Midbrain (tissue), 1 donor: Measurements from ENCODE around the gene EIF2B5.
"Not testable (repeated sequence)": the region's sequence is repeated elsewhere in the genome, so short reads cannot be mapped to it uniquely, and the experiment has no call there.

Source experiments
- DNase-seq: peaks from one replicate; lab custom pipeline; 2025; lab: John Stamatoyannopoulos, UW

EIF2B5 gene

DNA sequence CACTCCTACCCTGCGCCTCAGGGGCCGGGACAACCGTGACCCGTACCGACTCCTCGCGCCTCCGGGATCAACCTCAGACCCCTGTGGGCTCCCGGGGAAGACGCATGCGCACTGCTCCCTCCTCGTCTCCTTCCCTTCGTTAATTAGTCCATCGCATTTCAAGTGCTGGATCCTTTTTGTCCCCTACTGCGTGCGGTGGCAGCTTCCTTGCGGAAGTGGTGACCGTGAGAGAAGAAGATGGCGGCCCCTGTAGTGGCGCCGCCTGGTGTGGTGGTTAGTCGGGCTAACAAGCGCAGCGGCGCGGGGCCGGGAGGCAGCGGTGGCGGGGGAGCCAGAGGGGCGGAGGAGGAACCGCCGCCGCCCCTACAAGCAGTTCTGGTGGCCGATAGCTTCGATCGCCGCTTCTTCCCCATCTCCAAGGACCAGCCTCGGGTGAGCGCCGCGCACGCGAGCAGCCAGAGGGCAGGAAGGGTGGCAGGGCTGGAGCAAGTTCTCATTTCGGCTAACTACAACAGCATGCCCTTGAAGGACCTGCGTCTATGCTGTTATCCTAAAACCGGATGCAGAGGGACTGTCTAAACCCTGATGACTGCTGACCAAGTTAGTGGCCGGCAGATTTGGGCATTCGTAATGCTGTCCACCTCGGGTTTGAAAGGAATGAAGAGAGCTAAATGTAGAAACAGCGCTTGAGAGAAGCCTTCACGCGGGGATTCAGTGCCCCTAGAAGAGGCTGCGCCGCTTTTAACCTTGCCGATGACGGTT is at the start of gene EIF2B5:
TSS of gene EIF2B5 (plus strand) at position 210 of the 762 bp plus-strand sequence. CDS start at position 238, 28 bp downstream.
- peak; percentile 95 for DNase-seq

DNA sequence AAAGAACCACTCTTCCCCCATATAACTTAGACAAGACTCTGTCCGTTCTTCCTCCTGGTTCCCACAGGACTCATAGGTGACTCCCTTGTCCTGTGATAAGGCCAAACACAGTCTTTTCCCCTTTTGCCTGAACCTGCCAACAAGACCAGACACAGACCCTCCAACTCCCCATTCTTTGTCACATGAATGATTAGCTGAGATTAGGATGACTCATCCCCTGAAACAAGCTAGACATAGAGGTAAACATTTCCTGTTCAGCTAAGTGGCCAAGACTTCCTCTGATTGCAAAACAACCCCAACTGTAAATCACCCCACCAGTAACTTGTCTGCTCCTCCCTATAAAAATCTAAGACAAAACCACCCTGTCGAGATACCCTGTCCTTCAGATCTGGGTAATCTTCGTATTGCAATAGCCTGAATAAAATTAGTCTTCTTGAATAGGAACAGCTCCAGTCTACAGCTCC is 49.7 kb upstream of the EIF2B5 start:
- DNase-seq, result no peak

DNA sequence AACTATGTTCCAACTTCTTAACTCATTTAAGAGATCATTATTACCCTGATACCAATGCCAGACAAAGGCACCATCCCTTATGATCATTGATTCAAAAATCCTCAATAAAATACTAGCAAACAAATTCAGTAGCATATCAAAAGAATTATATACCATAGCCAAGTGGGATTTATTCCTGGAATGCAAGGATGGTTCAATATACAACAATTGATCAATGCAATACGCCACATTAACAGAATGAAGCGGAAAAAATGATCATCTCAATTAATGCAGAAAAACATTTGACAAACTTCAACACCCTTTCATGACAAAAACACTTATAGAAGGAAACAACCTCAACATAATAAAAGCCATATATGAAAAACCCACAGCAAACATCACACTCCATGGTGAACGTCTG is 43.0 kb upstream of the EIF2B5 start:
- DNase-seq, result no peak

DNA sequence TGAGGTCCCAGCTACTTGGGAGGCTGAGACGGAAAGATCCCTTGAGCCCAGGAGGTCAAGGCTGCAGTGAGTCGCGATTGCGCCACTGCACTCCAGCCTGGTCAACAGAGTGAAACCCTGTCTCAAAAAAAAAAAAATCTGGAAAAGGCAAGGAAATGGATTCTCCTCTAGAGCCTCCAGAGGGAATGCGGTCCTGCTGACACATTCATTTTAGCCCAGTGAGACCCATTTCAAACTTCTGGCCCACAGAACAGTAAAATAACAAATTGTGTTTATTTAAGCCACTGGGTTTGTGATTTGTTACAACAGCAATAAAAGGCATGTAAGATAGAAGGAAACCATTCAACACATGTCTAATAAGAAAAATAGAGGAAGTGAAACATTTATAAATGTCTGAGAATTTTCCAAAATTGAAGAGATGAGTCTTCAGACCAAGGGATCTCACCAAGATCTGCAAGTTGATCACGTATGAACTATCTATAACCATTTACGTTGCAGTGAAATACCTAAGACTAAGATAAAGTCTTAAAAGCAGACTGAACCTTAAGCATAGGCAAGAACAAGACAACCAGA is 38.3 kb upstream of the EIF2B5 start, which contains the start of gene HTR3E:
TSS of gene HTR3E (plus strand) at position 254 of the 573 bp plus-strand sequence. CDS start 466 bp downstream, outside the sequence.
- no peak for DNase-seq

DNA sequence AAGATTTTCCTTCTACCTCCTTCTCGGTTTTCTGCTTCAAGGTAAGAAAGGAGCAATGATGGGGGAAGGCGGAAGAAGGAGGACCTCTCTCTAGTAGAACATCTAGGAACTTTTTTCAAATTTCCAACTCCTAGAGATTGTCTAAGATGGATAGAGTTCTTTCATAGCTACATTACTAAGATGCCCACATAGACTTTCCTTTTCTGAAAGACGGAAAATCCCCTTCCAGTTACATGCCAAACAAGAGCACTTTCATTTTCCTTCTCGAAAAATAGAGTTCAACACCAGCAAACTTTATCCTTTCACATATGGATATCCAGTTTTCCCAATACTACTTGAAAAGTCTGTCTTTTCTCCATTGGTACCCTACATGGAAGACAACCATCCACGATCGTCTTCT is 37.6 kb upstream of the EIF2B5 start:
- no peak for DNase-seq

DNA sequence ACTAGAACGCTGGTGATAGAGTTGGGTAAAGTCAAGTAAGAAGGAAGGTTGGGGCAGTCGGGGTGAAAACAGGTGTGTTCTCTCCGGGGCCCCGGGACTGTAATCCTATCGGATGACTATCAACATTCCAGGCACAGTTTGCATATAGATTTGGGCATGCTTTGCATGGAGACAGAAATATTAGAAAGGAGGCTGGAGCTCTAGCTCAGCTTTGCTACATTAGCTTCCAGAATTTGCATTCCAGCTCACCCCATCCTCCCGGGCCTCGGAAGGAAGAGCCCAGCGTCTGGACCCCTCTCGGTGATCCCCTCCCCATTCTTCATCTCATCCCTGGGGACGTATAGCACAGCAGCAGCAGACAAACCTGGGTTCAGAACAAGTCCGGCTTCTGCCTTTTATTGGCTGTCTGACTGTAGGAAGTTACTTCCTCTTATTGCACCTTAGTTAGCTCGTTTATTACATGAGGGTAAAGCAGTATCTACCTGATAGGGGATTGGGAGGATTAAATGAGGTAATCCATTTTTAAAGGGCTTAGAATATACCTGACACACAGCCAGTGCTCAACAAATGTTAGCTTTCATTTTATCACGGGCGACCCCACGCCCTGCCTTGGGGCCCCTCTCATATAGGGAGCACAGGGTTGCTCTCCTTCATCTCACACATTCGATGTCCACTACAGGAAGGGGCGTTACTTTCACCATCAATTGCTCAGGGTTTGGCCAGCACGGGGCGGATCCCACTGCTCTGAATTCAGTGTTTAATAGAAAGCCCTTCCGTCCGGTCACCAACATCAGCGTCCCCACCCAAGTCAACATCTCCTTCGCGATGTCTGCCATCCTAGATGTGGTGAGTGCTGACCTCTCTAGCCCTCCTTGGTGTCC is 35.1 kb upstream of the EIF2B5 start:
- no peak for DNase-seq

DNA sequence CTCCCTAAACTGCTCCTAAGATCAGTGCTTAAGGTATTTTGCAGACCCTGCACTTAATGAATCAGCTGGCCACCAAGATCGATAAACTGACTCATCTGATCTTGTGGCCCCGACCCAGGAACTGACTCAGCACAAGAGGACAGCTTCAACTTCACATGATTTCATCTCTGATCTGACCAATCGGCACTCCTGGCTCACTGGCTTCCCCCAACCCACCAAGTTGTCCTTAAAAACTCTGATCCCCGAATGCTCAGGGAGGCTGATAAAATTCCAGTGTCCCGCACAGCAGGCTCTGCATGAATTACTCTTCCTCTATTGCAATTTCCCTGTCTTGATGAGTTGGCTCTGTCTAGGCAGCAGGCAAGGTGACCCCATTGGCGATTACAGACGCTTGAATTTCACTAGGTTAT is 24.8 kb upstream of the EIF2B5 start:
- DNase-seq, result no peak

DNA sequence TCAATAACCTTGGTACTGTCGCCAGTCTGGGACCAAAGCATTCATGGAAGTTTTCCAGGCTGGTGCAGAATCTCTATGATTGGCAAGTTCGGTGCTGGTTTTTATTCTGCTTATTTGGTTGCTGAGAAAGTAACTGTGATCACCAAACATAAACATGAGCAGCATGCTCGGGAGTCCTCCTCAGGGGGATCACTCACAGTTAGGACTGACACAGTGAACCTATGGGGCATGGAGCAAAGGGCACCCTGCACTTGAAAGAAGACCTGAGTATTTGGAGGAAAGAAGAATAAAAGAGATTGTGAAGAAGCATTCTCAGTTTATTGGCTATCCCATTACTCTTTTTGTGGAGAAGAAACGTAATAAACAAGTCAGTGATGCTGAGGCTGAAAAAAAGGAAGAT is 19.1 kb upstream of the EIF2B5 start:
- DNase-seq, result no peak

DNA sequence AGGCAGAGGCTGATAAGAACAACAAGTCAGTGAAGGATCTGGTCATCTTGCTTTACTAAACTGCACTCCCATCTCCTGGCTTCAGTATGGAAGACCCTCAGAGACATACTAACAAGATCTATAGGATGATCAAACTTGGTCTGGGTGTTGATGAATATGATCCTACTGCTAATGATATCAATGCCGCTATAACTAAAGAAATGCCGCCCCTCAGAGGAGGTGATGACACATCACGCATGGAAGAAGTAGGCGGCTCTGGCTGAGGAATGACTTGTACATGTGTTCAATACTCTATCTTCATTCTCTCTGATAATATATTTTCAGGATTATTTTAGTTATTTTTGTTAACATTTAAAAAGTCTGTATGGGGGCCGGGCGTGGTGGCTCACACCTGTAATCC is 17.5 kb upstream of the EIF2B5 start:
- DNase-seq, result no peak

DNA sequence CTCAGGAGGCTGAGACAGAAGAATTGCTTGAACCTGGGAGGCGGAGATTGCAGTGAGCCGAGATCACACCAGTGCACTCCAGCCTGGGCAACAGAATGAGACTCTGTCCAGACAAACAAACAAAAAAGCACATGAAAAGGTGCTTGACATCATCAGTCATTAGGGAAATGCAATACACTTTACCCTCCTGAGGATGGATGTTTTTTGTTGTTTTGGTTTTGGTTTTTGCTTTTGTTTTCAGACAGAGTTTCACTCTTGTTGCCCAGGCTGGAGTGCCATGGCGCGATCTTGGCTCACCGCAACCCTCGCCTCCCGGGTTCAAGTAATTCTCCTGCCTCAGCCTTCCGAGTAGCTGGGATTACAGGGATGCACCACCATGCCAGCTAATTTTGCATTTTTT is 14.1 kb upstream of the EIF2B5 start:
- DNase-seq, result not testable (repeated sequence)

DNA sequence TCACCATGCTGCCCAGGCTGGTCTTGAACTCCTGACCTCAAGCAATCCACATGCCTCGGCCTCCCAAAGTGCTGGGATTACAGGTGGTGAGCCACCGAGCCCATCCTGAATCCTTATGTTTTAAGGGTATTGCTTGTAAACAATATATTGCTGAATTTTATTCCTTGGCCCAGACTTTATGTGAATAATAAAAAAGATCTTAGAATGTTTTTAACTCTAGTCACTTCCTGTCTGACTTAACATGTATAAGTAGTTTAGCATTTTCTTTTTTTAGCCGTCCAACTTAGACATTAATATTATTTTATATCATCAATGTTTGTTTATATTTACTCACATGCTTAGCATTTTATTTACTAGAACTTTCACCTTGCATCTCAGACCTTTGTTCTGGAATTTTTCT is 9.2 kb upstream of the EIF2B5 start:
- no peak for DNase-seq

DNA sequence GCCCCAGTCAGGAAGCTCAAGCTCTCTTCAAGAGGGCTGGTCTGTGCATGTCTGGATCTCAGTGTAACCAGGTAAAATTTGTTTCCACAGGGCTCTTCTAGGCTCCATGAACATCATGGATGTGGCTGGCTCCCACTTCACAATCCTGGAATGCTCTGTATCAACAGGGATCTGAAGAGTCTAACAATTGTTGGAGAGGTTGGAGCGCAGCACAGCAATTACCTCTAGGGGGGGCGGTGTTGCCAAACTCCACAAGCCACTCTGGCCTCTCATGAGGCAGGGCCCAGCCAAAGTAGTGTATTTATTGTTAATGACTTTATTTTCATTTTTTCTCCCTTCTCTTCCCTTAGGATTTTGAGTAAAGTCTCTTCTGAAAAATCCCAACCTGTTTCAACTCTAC is 6.1 kb upstream of the EIF2B5 start:
- no peak for DNase-seq

DNA sequence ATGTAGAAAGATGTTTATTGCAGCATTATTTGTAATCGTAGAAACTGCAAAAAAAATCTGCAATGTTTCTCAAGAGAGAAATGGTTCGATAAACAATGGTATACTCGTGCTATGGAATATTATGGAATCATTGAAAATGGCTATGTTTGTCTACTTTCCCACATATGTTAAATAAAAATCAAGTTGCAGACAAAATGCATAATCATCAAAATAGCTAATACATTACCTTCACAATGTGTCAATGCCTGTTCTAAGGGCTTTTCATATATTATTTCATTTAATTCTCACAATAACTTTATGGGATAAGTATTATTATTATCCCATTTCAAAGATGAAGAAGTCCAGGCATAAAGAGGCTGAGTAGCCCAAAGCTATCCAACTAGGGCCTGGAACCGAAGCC is 2.2 kb upstream of the EIF2B5 start:
- DNase-seq, result no peak

DNA sequence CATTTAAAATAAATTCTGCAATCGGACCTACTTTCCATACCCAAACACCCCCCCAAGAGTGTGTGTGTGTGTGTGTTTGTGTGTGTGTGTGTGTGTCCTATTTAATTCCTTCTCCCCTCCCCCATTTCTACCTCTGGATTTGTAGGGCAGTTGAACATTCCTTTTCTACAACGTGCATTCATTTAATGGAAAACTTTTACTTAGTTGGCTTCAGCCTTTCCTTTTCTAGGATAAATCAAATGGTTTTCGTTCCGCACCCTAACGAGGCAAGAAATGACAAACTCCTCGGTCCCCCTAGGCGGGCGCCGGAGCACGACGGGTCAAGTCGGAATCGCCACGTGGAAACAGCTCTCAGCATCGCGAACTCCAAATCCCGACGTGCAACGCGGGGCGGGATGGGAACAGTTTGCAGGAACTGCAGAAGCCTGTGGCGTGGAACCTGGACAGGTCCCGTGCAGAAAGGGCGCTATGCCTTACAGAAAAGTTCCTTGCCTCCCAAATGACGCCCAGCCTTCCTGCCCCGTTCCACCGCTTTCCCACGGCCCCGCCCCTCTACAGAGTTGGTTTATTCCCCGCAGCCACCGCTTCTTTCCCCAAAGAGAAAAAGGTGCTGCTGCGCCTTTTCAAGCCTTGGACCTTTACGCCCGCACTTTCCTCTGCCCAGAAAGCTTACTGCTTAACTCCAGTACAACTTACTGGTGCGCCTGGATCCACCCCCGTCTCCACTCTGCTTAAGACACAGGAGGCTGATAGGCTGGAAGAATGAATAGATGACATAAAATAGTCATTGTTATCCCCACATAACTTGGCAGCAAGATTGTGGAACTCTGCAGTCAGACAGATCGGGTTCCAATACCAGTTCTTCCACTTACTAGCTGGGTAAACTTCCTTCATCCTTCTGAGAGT is 1.1 kb upstream of the EIF2B5 start:
- peak; percentile 84 for DNase-seq

DNA sequence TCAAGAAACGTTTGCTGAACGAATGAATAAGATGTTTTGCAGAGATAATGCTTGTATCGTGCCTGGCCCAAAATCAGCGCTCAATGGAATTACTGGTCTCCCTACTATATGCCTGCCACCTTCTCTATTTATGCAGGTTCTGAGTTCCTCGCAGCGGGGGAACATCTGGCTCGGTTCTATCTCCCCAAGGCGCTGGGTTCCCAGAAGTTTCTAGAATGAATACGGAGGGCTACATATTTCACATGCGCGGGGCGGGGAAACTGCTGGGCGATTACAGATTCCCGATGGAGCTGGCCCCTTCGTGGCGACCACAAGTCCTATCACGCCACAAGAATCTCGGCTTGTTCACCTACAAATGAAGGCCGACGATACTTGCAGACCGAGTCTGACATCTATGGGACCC is 411 bp upstream of the EIF2B5 start:
- DNase-seq, result no peak

DNA sequence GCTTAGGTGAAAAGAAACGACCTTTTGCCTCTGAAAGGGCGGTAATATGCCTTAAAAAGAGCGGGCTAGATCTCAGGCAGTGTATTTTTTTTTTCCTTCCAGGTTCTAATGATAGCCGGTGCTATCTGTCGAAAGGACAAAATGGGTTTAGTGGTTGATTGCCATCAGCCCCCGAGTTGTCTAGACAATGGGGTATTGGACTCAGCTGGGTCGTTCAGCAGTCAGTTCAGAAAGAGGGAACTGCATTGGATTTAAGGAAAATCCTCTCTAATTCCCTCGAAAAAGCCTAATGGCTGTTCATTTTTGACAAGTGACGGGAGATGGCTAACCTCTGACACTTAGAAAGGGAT is 728 bp downstream of the EIF2B5 start:
- DNase-seq, result no peak

DNA sequence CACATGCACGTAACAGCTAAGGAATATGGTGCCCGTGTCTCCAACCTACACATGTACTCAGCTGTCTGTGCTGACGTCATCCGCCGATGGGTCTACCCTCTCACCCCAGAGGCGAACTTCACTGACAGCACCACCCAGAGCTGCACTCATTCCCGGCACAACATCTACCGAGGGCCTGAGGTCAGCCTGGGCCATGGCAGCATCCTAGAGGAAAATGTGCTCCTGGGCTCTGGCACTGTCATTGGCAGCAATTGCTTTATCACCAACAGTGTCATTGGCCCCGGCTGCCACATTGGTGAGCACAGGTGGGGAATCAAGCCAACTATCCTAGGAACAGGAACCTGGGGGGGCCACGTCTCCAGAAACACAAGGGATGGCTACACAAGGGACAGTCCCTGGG is 5.3 kb downstream of the EIF2B5 start:
- DNase-seq, result no peak

DNA sequence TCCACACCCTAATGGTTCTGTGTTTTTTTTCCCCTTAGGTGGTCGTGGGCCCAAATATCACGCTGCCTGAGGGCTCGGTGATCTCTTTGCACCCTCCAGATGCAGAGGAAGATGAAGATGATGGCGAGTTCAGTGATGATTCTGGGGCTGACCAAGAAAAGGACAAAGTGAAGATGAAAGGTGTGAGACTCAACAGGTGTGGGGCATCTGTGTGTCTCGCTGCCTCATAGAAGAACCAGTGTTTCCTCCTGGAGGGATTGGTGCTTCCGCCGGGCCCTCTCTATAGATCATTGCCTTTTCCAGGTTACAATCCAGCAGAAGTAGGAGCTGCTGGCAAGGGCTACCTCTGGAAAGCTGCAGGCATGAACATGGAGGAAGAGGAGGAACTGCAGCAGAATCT is 7.0 kb downstream of the EIF2B5 start:
- no peak for DNase-seq

DNA sequence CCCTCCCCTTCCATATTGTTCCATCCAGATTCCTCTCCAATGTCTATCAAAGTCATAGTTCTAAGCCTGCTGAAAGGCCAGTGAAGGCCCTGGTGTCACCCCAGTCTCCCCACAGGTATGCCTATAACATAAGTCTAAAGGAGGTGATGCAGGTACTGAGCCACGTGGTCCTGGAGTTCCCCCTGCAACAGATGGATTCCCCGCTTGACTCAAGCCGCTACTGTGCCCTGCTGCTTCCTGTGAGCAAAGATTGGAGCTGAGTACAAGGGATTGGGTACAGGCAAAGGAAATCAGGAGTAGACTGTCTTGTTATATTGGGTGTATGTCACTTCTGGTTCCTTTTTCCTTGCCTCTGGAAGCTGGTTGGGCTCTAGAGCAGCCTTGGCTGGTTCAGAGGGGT is 8.2 kb downstream of the EIF2B5 start:
- DNase-seq, result no peak

DNA sequence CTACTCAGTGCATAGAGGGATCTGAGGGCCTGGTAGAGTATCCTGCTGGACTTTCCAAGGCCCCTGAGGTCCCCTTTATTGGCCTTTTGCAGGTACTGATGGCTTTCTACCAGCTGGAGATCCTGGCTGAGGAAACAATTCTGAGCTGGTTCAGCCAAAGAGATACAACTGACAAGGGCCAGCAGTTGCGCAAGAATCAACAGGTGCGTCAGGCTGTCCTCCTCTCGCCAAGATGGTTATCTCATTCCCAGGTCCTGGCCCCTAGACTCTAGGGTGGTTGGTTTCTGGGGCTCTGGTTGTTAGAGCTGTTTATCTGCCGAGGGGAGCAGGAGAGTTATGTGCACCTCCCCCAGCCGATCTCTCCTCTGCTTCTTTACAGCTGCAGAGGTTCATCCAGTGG is 9.3 kb downstream of the EIF2B5 start:
- no peak for DNase-seq

DNA sequence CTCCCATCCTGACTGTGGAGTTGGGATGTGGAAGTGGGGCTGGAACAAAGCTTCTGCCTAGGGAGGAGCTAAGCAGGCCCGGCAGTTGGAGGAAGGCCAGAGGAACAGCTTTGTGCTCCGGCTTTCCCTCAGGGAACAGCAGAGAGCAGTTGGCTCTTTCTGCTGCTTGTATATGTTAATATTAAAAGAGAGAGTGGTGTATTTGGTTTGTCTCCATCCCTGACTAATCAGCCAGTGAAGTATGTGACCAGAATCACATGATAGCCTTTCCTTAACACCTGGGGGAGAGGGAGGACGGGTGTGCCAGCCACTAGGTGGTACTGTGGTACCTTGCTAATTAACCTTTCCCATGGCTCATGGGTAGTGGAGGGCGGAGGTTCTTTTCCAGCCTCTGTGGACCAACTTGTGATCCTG is 10.0 kb downstream of the EIF2B5 start:
- peak; percentile 30 for DNase-seq
